CD8-positive, alpha-beta memory T cell (primary cell): ENCODE data around the gene VAV3. TPM values are rescaled to one million over a fixed set of nuclear protein-coding genes. Genes with fewer than 3 reads are reported as not detected.

Experiments
- CTCF ChIA-PET: fragments of 350-600 bp; sonication (Branson Sonifier 250); formaldehyde crosslinking; loops from one replicate; lab custom pipeline; 2021; ENCODE audit warnings: antibody characterized with exemption; lab: Charles Lee
- POLR2A ChIA-PET: fragments of 350-600 bp; sonication (Branson Sonifier 250); formaldehyde crosslinking; loops from one replicate; lab custom pipeline; 2021; ENCODE audit warnings: antibody characterized with exemption; lab: Charles Lee
- DNase-seq, 5 donors: peaks; one replicate each; pipeline versions ENCODE4 v3.0.0 to v3.0.0-alpha.2; 2020 to 2022; ENCODE audit warnings: mixed read lengths in 1 of 5
- H3K27ac ChIP-seq: one replicate; pipeline ENCODE4 v1.7.0; 2013; ENCODE audit warnings: low read depth, mild to moderate bottlenecking, low read length, moderate library complexity
- H3K27me3 ChIP-seq: 2 replicates; pipeline ENCODE4 v1.7.0; 2013; ENCODE audit warnings: low read length, mild to moderate bottlenecking; ENCODE audit not compliant: insufficient read depth, poor library complexity, severe bottlenecking
- H3K36me3 ChIP-seq: 2 replicates; pipeline ENCODE4 v1.7.0; 2013; ENCODE audit warnings: mild to moderate bottlenecking, low read length, moderate library complexity; ENCODE audit not compliant: insufficient read depth
- H3K4me1 ChIP-seq: 2 replicates; pipeline ENCODE4 v1.7.0; 2013; ENCODE audit warnings: mild to moderate bottlenecking, low read length, moderate library complexity; ENCODE audit not compliant: insufficient read depth
- H3K4me3 ChIP-seq: 2 replicates; pipeline ENCODE4 v1.7.0; 2013; ENCODE audit warnings: mild to moderate bottlenecking, low read length
- H3K9me3 ChIP-seq: 2 replicates; pipeline ENCODE4 v1.7.0; 2013; ENCODE audit warnings: mild to moderate bottlenecking, low read length
- H3K27ac Mint-ChIP-seq, 8 donors: one replicate each; pipeline ENCODE4 v1.8.0; 2020 to 2021; ENCODE audit warnings: mixed read lengths in 8 of 8, mild to moderate bottlenecking in 6 of 8, inconsistent platforms in 3 of 8, moderate library complexity in 3 of 8
- H3K27me3 Mint-ChIP-seq, 2 donors: one replicate each; pipeline ENCODE4 v1.8.0; 2020 to 2021; ENCODE audit warnings: mixed read lengths in 2 of 2, mild to moderate bottlenecking in 1 of 2, moderate library complexity in 1 of 2
- H3K36me3 Mint-ChIP-seq, 3 donors: one replicate each; pipeline ENCODE4 v1.8.0; 2020 to 2021; ENCODE audit warnings: mixed read lengths in 3 of 3, inconsistent platforms in 1 of 3, mild to moderate bottlenecking in 1 of 3
- H3K4me1 Mint-ChIP-seq, 3 donors: one replicate each; pipeline ENCODE4 v1.8.0; 2020 to 2021; ENCODE audit warnings: mixed read lengths in 3 of 3, inconsistent platforms in 1 of 3, mild to moderate bottlenecking in 1 of 3
- H3K4me3 Mint-ChIP-seq, 7 donors: one replicate each; pipeline ENCODE4 v1.8.0; 2020 to 2021; ENCODE audit warnings: mixed read lengths in 7 of 7, mild to moderate bottlenecking in 6 of 7, moderate library complexity in 4 of 7, inconsistent platforms in 2 of 7
- H3K9me3 Mint-ChIP-seq, 5 donors: one replicate each; pipeline ENCODE4 v1.8.0; 2020 to 2022; ENCODE audit warnings: mixed read lengths in 5 of 5, mild to moderate bottlenecking in 3 of 5, moderate library complexity in 2 of 5, inconsistent platforms in 1 of 5
- polyA plus RNA-seq: library from polyadenylated mRNA; unstranded; fragments of 300-500 nt; fragmentation: Illumina TruSeq; gene quantifications from one replicate; pipeline ENCODE4 v1.2.3, GENCODE V29; 2021
- total RNA-seq, 2 experiments: library from RNA; stranded (reverse); gene quantifications; one replicate each; pipeline ENCODE4 v1.2.3, GENCODE V29; 2021

The VAV3 gene
- total and polyA plus RNA-seq, 3 experiments from 2014 or later = 4.4 to 13.7 (median 4.7) TPM

DNA sequence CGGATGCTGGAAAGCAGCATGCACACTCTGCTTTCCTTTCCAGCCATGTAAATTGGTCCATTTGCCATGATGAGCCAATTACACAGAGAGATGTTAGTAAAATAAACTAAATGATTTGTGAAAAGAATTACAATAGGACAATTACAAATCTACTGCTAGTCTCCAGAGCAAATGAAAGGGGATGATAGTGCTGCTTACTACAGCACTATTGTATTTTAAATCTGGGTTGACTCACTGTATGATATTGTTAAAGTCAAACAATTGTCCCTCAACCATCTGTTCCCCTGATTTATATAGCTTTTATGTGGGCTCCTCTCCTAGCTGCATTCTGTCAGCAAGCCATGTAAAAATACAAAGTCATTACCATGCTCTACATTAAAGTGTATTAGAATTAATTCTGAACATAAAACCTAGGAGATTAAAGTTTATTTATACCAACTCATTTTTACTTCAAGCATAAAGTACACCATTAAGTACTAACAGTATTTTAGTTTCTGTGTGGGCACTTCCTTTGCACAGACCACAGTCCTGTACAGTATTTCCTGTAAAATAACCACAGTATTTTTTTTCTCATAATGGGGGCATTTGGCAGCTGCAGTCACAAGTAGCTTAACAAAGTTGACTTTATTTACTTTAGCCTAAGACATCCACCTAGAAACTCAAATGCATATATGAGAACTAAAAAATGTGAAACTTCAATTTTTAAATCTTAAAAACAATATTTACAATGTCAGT, 135.8 kb downstream of the VAV3 start:
- Histone ChIP-seq H3K9me3 (no peaks in the 10 kb centered on the region), H3K27ac (no peak overlapping the region), H3K4me3 (no peak overlapping the region), H3K4me1 (peaks cover 35% of the 10 kb centered on the region), H3K36me3 (no peaks in the 10 kb centered on the region), H3K27me3 (no peaks in the 10 kb centered on the region)
- Mint-ChIP-seq H3K27ac (peak overlapping the region in 7 of 8 donors; percentile 51 to 87 (median 81)), H3K27me3 (no peaks in the 10 kb centered on the region), H3K36me3 (peaks cover 0 to 8% (median 3%) of the 10 kb centered on the region in 3 donors), H3K9me3 (no peaks in the 10 kb centered on the region), H3K4me1 (peaks cover 65 to 83% (median 72%) of the 10 kb centered on the region in 3 donors), H3K4me3 (peak overlapping the region; percentile 40 to 77 (median 69))
- DNase-seq = peak in 1 of 5 donors; percentile 57
- POLR2A ChIA-PET = no interaction called here
- CTCF ChIA-PET = interaction anchor here (1.4 kb wide), 1 partner anchor 12 kb away, joined by 3 read pairs; no protein-coding TSS in a partner anchor

- Mint-ChIP-seq H3K4me3 (no peak overlapping the region), H3K27ac (peak overlapping the region in 2 of 8 donors; percentile 3 to 10), H3K36me3 (peaks cover 4 to 24% (median 18%) of the 10 kb centered on the region in 3 donors), H3K9me3 (peaks cover 0 to 8% (median 4%) of the 10 kb centered on the region in 5 donors), H3K4me1 (peaks cover 55 to 76% (median 62%) of the 10 kb centered on the region in 3 donors), H3K27me3 (peaks cover 0 to 1% of the 10 kb centered on the region in 2 donors)
- no peak for DNase-seq
- no peak overlapping the region for H3K4me3 ChIP-seq
- ChIA-PET POLR2A (no interaction called here), CTCF (no interaction called here)
- peaks cover 28% of the 10 kb centered on the region for H3K4me1 ChIP-seq
- no peaks in the 10 kb centered on the region for H3K27me3 ChIP-seq
- H3K27ac ChIP-seq = no peak overlapping the region
- H3K36me3 ChIP-seq = no peaks in the 10 kb centered on the region
- H3K9me3 ChIP-seq = no peaks in the 10 kb centered on the region
These were observed 140.0 kb downstream of the VAV3 start for GRCh38 chr1:107824946-107825345.

DNA sequence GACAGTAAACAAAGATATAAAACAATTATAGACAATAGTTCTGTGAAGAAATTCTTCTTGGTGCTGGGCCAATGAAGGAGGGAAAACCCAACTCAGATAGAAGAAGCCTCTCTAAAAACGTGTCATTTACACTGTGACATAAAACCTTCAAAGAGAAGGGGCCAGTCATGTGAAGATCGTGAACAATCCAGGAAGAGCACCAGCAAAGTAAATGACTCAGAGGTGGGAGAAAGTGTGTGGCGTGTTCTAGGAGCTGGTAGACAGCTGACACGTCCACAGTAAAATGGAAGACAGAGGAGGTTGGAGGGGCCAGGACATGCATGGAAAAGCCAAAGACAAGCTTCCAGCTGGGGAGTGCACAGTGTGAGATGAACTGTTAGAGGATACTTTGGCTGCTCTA, 143.6 kb downstream of the VAV3 start:
- peak in 1 of 5 donors; percentile 11 for DNase-seq
- no peaks in the 10 kb centered on the region for H3K36me3 ChIP-seq
- ChIA-PET POLR2A (no interaction called here), CTCF (interaction anchor here (1.7 kb wide), 1 partner anchor 304 kb away, joined by 6 read pairs; no protein-coding TSS in a partner anchor)
- Mint-ChIP-seq H3K4me3 (peak overlapping the region in 5 of 7 donors; percentile 33 to 74 (median 54)), H3K27ac (peak overlapping the region in 6 of 8 donors; percentile 14 to 78 (median 46)), H3K27me3 (peaks cover 0 to 1% of the 10 kb centered on the region in 2 donors), H3K9me3 (peaks cover 0 to 8% (median 4%) of the 10 kb centered on the region in 5 donors), H3K4me1 (peaks cover 30 to 56% (median 48%) of the 10 kb centered on the region in 3 donors), H3K36me3 (peaks cover 4 to 29% (median 28%) of the 10 kb centered on the region in 3 donors)
- H3K4me1 ChIP-seq = peaks cover 6% of the 10 kb centered on the region
- no peak overlapping the region for H3K27ac ChIP-seq
- H3K27me3 ChIP-seq = no peaks in the 10 kb centered on the region
- H3K4me3 ChIP-seq = no peak overlapping the region
- no peaks in the 10 kb centered on the region for H3K9me3 ChIP-seq

GRCh38 chr1:107820801-107821200, 144.2 kb downstream of the VAV3 start:
- Mint-ChIP-seq H3K9me3 (peaks cover 0 to 8% (median 4%) of the 10 kb centered on the region in 5 donors), H3K27me3 (peaks cover 0 to 1% of the 10 kb centered on the region in 2 donors), H3K36me3 (peaks cover 4 to 29% (median 28%) of the 10 kb centered on the region in 3 donors), H3K4me3 (no peak overlapping the region), H3K4me1 (peaks cover 28 to 50% (median 48%) of the 10 kb centered on the region in 3 donors), H3K27ac (peak overlapping the region in 1 of 8 donors; percentile 14)
- no peaks in the 10 kb centered on the region for H3K27me3 ChIP-seq
- CTCF ChIA-PET = interaction anchor here (1.7 kb wide), 1 partner anchor 304 kb away, joined by 6 read pairs; no protein-coding TSS in a partner anchor
- H3K27ac ChIP-seq = no peak overlapping the region
- H3K36me3 ChIP-seq = no peaks in the 10 kb centered on the region
- POLR2A ChIA-PET = no interaction called here
- no peaks in the 10 kb centered on the region for H3K9me3 ChIP-seq
- no peak overlapping the region for H3K4me3 ChIP-seq
- no peak for DNase-seq
- peaks cover 4% of the 10 kb centered on the region for H3K4me1 ChIP-seq

GRCh38 chr1:107817935-107818334, 147.0 kb downstream of the VAV3 start:
- no peaks in the 10 kb centered on the region for H3K4me1 ChIP-seq
- Mint-ChIP-seq H3K4me3 (peak overlapping the region in 1 of 7 donors; percentile 12), H3K9me3 (peaks cover 0 to 3% (median 0%) of the 10 kb centered on the region in 5 donors), H3K27ac (peak overlapping the region in 2 of 8 donors; percentile 18 to 95), H3K36me3 (peaks cover 3 to 23% (median 18%) of the 10 kb centered on the region in 3 donors), H3K4me1 (peaks cover 23 to 44% (median 38%) of the 10 kb centered on the region in 3 donors), H3K27me3 (peaks cover 0 to 1% of the 10 kb centered on the region in 2 donors)
- no peak for DNase-seq
- no peak overlapping the region for H3K4me3 ChIP-seq
- H3K27ac ChIP-seq = no peak overlapping the region
- no peaks in the 10 kb centered on the region for H3K36me3 ChIP-seq
- no peaks in the 10 kb centered on the region for H3K27me3 ChIP-seq
- CTCF ChIA-PET = interaction anchor here (1.3 kb wide), 1 partner anchor 11 kb away, joined by 3 read pairs; no protein-coding TSS in a partner anchor
- H3K9me3 ChIP-seq = no peaks in the 10 kb centered on the region
- POLR2A ChIA-PET = no interaction called here

GRCh38 chr1:107817206-107817605, 147.8 kb downstream of the VAV3 start:
- Mint-ChIP-seq H3K4me3 (no peak overlapping the region), H3K36me3 (peaks cover 3 to 20% (median 14%) of the 10 kb centered on the region in 3 donors), H3K4me1 (peaks cover 23 to 47% (median 35%) of the 10 kb centered on the region in 3 donors), H3K27me3 (no peaks in the 10 kb centered on the region), H3K9me3 (peaks cover 0 to 2% (median 0%) of the 10 kb centered on the region in 5 donors), H3K27ac (peak overlapping the region in 2 of 8 donors; percentile 18 to 28)
- no peak overlapping the region for H3K27ac ChIP-seq
- ChIA-PET CTCF (interaction anchor here (1.3 kb wide), 1 partner anchor 12 kb away, joined by 3 read pairs; no protein-coding TSS in a partner anchor), POLR2A (no interaction called here)
- no peaks in the 10 kb centered on the region for H3K9me3 ChIP-seq
- no peaks in the 10 kb centered on the region for H3K4me1 ChIP-seq
- DNase-seq = no peak
- H3K4me3 ChIP-seq = no peak overlapping the region
- no peaks in the 10 kb centered on the region for H3K27me3 ChIP-seq
- H3K36me3 ChIP-seq = no peaks in the 10 kb centered on the region

- H3K4me3 Mint-ChIP-seq = peak overlapping the region in 1 of 7 donors; percentile 16
- H3K9me3 Mint-ChIP-seq = no peaks in the 10 kb centered on the region
- Histone ChIP-seq H3K4me1 (peaks cover 4% of the 10 kb centered on the region), H3K36me3 (no peaks in the 10 kb centered on the region), H3K27ac (no peak overlapping the region), H3K27me3 (no peaks in the 10 kb centered on the region), H3K4me3 (no peak overlapping the region), H3K9me3 (no peaks in the 10 kb centered on the region)
- ChIA-PET CTCF (no interaction called here), POLR2A (no interaction called here)
- no peak overlapping the region for H3K27ac Mint-ChIP-seq
- peaks cover 0 to 8% (median 2%) of the 10 kb centered on the region in 3 donors for H3K36me3 Mint-ChIP-seq
- DNase-seq = no peak
- H3K4me1 Mint-ChIP-seq = peaks cover 18 to 39% (median 36%) of the 10 kb centered on the region in 3 donors
- no peaks in the 10 kb centered on the region for H3K27me3 Mint-ChIP-seq
These were observed 154.6 kb downstream of the VAV3 start for GRCh38 chr1:107810291-107810951.
